ENCODE data around the gene CD40.

- no peak for TF ChIP-seq EZH2 (IDR thresholded peaks at IDR 0.05; ENCODE audit: low read depth)
- no peak for TF ChIP-seq CTCF (conservative IDR thresholded peaks at IDR 0.05)
Measured at GRCh38 chr20:46176739-46177378, 58.7 kb downstream of the CD40 start.

Measured in PC-9 (cell line).